ENCODE measurements around the gene CPT1C.

The CPT1C gene

GRCh38 chr19:49680421-49681351, 10.2 kb upstream of the CPT1C start:
- DNase-seq (ENCODE audit: insufficient read length, low spot score): peak; percentile 92

DNA sequence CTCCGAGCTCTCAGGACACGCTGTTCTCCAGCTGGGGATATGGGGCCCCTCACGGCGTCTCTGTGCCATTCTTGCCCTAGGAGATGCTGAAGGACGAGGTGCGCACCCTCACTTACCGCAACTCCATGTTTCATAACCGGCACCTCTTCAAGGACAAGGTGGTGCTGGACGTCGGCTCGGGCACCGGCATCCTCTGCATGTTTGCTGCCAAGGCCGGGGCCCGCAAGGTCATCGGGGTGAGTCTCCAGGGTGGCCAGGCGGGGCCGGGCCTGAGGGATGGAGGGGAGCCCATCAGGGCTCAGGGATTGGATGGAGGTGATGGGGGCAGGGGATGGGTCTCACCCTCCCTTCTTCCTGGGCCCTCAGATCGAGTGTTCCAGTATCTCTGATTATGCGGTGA, 9.1 kb upstream of the CPT1C start:
- FAIRE-seq (no peak), DNase-seq (ENCODE audit: insufficient read length, low spot score) (no peak)

More at GRCh38 chr19:49680421-49681351, 10.2 kb upstream of the CPT1C start:
- FAIRE-seq: peak; percentile 26

DNA sequence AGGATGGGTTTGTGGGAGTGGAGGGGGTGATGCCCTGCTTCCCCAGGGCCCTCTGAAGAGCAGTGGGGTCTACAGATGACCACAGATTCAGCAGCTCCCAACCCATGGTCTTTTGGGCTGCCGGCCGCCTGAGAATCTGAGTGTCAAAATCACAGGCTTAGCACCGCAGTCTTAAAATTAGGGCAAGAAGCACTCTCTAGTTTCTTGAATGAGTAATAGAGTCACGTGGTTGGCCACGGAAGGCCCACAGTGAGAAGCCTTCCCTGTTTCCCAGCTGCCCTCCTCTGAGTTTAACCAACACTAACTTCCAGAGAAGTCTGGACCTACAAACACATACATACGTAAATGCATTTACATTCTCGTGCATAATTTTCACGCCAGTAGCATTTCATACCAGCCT, 8.6 kb upstream of the CPT1C start:
- DNase-seq (ENCODE audit: insufficient read length, low spot score) (no peak), FAIRE-seq (no peak)

DNA sequence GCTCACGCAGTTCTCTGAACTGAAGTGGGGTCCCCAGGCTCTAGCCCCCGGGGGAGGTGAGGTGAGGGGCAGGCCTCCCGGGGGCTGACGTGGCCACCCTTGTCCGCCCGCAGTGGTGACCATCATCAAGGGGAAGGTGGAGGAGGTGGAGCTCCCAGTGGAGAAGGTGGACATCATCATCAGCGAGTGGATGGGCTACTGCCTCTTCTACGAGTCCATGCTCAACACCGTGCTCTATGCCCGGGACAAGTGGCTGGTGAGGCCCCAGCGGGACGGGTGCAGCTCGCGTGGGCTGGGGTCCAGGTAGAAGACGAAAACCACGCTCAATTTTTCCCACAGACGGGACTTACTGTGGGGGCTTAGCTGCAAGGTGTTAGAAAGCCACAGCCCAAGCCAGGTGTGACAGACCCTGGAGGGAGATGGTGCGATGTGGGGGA, 7.1 kb upstream of the CPT1C start:
- FAIRE-seq: no peak
- DNase-seq (ENCODE audit: insufficient read length, low spot score): no peak

- DNase-seq (ENCODE audit: insufficient read length, low spot score): no peak
- FAIRE-seq: no peak
These were observed 6.5 kb upstream of the CPT1C start for GRCh38 chr19:49684251-49684982.

DNA sequence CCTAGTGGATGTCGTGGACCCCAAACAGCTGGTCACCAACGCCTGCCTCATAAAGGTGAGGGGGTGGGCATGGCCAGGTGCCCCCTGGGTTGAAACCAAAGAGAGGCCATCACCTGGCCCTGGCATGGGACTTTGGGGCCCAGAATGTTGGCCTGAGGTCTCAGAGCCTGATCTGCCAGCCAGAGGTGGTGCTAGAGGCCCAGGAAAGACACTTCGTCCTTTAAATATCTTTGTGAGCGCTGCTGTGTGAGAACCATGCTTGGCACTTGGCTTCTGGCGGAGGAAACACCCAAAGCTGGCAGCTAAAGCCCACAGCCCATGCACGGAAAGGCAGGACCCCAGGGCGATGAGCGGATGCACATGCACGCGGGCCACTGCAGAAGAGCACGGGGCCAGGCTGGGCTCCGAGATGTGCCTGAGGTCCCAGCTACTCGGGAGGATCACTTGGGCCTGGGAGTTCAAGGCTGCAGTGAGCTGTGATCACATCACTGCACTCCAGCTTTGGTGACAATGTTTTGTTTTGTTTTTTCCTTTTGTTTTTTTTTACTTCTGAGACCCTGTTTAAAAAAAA, 5.8 kb upstream of the CPT1C start:
- DNase-seq (ENCODE audit: insufficient read length, low spot score): no peak
- FAIRE-seq: no peak

DNA sequence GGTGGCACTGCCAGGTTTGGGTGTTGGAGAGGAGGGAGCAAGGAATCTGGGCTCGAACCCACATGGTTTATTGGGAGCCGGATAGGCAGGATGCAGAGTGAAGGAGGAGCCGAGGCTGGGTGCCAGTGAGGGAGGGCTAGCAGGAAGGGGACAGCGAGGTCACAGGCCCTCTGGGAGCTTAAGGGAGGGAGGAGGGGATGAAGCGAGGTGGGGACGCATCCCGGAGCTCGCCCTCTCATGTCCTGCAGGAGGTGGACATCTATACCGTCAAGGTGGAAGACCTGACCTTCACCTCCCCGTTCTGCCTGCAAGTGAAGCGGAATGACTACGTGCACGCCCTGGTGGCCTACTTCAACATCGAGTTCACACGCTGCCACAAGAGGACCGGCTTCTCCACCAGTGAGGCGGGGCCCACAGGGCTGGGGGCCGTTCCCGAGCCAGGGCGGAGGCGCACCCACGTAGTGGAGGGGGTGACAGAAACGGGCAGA, 5.0 kb upstream of the CPT1C start:
- DNase-seq (ENCODE audit: insufficient read length, low spot score) (no peak), FAIRE-seq (peak; percentile 9)

DNA sequence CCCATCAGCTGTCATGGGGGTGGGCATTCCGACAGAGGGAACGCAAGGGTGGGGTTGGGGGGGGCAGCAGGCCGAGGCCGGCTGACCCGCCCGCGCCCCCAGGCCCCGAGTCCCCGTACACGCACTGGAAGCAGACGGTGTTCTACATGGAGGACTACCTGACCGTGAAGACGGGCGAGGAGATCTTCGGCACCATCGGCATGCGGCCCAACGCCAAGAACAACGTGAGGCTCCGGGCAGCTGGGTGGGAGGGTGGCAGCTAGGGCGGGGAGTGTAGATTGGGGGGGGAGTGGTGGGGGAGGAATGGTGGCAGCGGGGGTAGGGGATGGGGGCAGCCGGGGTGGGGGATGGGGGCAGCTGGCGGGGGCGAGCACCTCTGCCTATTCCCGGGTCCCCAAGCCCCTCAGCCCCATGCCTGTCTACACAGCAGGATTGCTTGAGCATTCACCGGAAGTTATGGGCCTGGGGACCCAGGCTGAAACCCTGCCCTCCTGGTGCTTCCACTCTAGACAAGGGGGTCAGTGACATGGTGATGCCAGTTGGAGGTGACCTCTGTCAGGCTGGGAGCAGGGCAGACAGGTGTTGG, 4.3 kb upstream of the CPT1C start:
- DNase-seq (ENCODE audit: insufficient read length, low spot score) (no peak), FAIRE-seq (no peak)

- FAIRE-seq (no peak), DNase-seq (ENCODE audit: insufficient read length, low spot score) (no peak)
These were observed 3.8 kb upstream of the CPT1C start for GRCh38 chr19:49687150-49687549.

DNA sequence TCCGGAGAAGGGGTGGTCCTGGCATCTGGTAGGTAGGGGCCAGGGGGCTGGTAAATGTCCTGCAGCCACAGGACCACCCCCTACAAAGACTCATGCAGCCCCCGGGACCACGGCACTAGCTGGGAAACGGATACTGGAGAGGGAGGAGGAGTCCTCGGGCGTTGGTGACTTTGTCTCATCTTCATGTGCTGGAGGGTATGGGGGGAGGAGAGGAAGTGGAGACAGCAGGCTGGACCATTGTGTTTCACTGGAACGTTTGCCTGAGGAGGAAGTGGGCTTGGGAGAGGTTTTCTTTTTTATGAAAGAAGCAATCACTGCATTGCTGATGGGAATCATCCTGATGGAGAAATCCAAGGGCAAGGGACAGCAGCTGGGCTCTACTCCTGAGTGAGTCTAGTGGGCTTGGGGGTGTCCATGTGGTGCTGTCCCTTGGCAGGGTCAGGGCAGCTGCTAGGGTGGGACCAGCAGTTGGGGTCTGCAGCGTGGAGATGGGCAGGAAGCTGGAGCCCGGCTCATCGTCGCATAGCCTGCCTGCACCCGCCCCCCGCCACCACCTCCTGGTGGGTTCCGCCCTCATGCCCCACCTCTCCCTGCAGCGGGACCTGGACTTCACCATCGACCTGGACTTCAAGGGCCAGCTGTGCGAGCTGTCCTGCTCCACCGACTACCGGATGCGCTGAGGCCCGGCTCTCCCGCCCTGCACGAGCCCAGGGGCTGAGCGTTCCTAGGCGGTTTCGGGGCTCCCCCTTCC, 3.2 kb upstream of the CPT1C start:
- FAIRE-seq (no peak), DNase-seq (ENCODE audit: insufficient read length, low spot score) (no peak)

GRCh38 chr19:49688531-49689132, 2.3 kb upstream of the CPT1C start:
- no peak for DNase-seq (ENCODE audit: insufficient read length, low spot score)
- FAIRE-seq: no peak

- no peak for DNase-seq (ENCODE audit: insufficient read length, low spot score)
- FAIRE-seq: no peak
These were observed 1.5 kb upstream of the CPT1C start, which contains the start of gene ADM5 for GRCh38 chr19:49689133-49690078. Gene ADM5, plus strand, starts transcription at chr19:49689594. Its CDS starts 244 bp downstream, at chr19:49689838.

DNA sequence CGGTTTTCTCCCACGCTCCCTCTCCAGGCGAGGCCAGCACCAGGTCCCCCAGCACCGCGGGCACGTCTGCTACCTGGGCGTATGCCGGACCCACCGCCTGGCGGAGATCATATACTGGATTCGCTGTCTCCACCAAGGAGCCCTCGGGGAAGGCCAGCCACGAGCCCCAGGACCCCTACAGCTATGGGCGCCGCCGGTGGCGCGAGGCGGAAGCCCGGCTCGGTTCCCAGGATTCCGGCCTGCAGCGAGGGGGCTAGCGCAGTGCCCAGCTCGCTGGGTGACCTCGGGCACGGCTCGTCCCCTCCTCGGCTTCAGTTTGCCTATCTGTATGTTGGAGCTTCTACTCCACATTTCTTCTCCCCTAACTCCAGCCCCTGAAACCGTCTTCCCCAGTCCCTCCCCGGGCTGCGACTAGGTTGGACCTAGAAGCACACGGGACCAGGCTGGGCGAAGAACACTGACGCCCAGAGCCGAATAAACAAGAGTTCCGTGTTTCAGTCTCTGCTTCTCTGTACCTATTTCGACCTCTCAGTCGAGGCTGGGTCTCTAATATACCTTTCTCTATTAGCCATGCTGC, 749 bp upstream of the CPT1C start:
- FAIRE-seq (no peak), DNase-seq (ENCODE audit: insufficient read length, low spot score) (no peak)

DNA sequence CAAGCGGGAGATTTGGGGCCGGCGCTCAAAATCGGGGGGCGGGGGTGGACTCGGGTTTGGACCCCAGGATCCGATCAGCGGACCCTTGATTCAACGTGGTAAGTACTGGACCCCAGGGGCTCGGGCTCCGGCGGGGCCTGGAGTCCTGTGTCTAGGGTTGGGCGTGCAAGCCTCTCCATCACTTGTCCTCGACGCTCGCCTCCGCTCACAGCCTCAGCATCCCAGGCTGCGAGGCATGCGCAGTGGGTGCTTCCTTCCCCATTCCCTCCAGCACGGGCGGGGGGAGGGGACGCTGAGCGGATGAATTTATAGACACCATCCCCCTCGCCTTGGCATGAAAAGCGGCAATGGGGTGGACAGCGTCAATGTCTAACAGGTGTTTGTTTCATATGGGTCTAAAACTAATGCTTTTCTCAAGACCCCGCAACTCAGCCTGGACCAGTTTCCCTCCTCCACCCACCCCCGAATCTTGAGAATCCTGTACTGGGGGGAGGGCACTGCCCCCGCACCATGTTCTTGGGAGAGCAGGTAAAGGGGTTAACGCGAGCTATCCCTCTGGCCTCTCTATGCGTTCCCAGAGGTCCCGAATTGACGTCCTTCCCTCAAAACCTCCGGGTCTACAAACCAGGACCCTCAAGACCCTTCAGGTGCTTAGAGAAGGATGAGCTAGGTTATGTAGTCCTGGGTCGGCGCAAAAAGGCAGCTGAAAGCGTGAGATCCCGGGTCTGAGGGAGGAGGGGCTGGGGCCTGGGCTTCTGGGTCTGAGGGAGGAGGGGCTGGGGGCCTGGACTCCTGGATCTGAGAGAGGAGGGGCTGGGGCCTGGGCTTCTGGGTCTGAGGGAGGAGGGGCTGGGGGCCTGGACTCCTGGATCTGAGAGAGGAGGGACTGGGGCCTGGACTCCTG, 579 bp downstream of the CPT1C start:
- DNase-seq (ENCODE audit: insufficient read length, low spot score) (no peak), FAIRE-seq (no peak)

DNA sequence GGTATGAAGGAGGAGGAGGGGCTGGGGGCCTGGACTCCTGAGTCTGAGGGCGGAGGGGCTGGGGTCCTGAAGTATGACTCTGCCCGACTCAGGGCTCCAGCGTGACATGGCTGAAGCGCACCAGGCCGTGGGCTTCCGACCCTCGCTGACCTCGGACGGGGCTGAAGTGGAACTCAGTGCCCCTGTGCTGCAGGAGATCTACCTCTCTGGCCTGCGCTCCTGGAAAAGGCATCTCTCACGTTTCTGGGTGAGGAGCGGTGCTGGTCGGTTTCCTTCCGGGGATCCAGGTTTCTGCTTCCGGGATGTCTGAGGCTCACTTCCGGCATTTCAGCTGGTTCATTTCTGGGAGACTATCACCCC, 1.2 kb downstream of the CPT1C start:
- FAIRE-seq (no peak), DNase-seq (ENCODE audit: insufficient read length, low spot score) (no peak)

DNA sequence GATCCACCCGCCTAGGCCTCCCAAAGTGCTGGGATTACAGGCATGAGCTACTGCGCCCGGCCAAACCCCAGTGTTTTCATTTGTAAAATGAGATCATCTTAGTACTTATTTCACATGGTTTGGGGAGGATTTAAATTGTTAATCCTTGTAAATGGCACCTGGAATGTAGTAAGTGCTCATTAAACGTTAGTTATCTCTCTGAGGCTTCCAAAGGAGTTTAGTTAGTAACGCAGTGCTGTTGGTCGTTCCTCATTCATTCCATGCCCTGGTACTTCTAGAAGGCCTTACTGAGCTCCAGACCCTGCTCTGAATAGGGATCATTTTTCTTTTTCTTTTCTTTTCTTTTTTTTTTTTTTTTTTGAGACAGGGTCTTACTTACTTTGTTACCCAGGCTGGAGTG, 5.2 kb downstream of the CPT1C start:
- FAIRE-seq (no peak), DNase-seq (ENCODE audit: insufficient read length, low spot score) (no peak)

- DNase-seq (ENCODE audit: insufficient read length, low spot score) (no peak), FAIRE-seq (no peak)
These were observed 5.9 kb downstream of the CPT1C start for GRCh38 chr19:49696865-49697264.
